HepG2 (cell line): ENCODE results near the gene MTF2. TPM values are rescaled to one million over a fixed set of nuclear protein-coding genes. Genes with fewer than 3 reads are reported as not detected.
A peak's percentile ranks its signal among the peaks of the same experiment; 100 is the strongest.

ENCODE experiments used
- ATAC-seq: fragments of 200-7000 bp; cut with Tn5 transposase; 3 replicates; pipeline ENCODE4 v1.9.1; 2020; ENCODE audit warnings: mild to moderate bottlenecking, moderate library complexity
- BruUV-seq: library from RNA; stranded (reverse); fragments of 400-500 nt; replicated peaks from 2 replicates; lab custom pipeline; 2021; lab: Mats Ljungman, UMichigan
- CTCF ChIA-PET: fragments of 300-600 bp; formaldehyde crosslinking; extraction: SDS; loops from one replicate; lab custom pipeline; 2021; ENCODE audit warnings: low total read pairs, inconsistent platforms, low intra/inter-chr PET ratio; lab: Yijun Ruan, JAX
- POLR2A ChIA-PET: fragments of 350-600 bp; sonication (Branson Sonifier 250); formaldehyde crosslinking; loops from one replicate; lab custom pipeline; 2020; ENCODE audit warnings: antibody characterized with exemption, inconsistent platforms; lab: Yijun Ruan, JAX
- DNase-seq: peaks from one replicate; pipeline ENCODE4 v3.0.0-alpha.2; 2015; ENCODE audit warnings: low spot score
- FAIRE-seq: peaks from 3 replicates; lab custom pipeline; 2011; peaks lifted over from hg19 to GRCh38; lab: Jason Lieb, UNC
- H2AFZ ChIP-seq: one replicate; pipeline ENCODE4 v1.6.1; 2011; ENCODE audit warnings: low read length, inconsistent platforms
- H3K27ac ChIP-seq: fragments of 300-600 bp; 3 replicates; pipeline ENCODE4 v1.8.0; 2011; ENCODE audit warnings: mixed run types, mild to moderate bottlenecking, mixed read lengths, low read length, inconsistent platforms; ENCODE audit not compliant: insufficient read depth; ENCODE audit errors: extremely low read length
- H3K27me3 ChIP-seq, 2 experiments: fragments of 200-600 bp in 1 of 2; 2 replicates in 1 of 2; 3 replicates in 1 of 2; pipeline versions ENCODE4 v1.6.0 to v1.8.0; 2011; ENCODE audit warnings: low read length in 2 of 2, mild to moderate bottlenecking in 2 of 2, moderate library complexity in 2 of 2, inconsistent platforms in 1 of 2; ENCODE audit not compliant: insufficient read depth in 2 of 2, control insufficient read depth in 1 of 2
- H3K36me3 ChIP-seq, 2 experiments: fragments of 200-600 bp in 1 of 2; replicated peaks in 1 of 2; 2 replicates in 1 of 2; 3 replicates in 1 of 2; pipeline versions ENCODE4 v1.5.1 to v1.8.0; 2011; ENCODE audit warnings: low read length in 2 of 2, inconsistent platforms in 1 of 2; ENCODE audit not compliant: insufficient read depth in 2 of 2, control insufficient read depth in 1 of 2
- H3K4me1 ChIP-seq: 2 replicates; pipeline ENCODE4 v1.5.1; 2012; ENCODE audit warnings: low read length, inconsistent platforms; ENCODE audit not compliant: insufficient read depth
- H3K4me2 ChIP-seq: 2 replicates; pipeline ENCODE4 v1.6.0; 2011; ENCODE audit warnings: low read depth, low read length, inconsistent platforms
- H3K4me3 ChIP-seq, 3 experiments: fragments of 200-600 bp in 1 of 3; sonication (generic), shearing (Covaris generic) in 1 of 3; replicated peaks in 1 of 3; 2 replicates each; pipeline ENCODE4 v1.5.1; 2011 to 2016; ENCODE audit warnings: low read length in 3 of 3, inconsistent platforms in 2 of 3, low read depth in 2 of 3, mild to moderate bottlenecking in 2 of 3, control low read depth in 1 of 3, mixed read lengths in 1 of 3; ENCODE audit not compliant: insufficient read depth in 1 of 3
- H3K79me2 ChIP-seq: one replicate; pipeline ENCODE4 v1.6.1; 2011; ENCODE audit warnings: low read length, inconsistent platforms; ENCODE audit not compliant: insufficient read depth
- H3K9ac ChIP-seq: 2 replicates; pipeline ENCODE4 v1.6.0; 2011; ENCODE audit warnings: mild to moderate bottlenecking, low read depth, low read length, inconsistent platforms; ENCODE audit not compliant: insufficient read depth
- H3K9me3 ChIP-seq: 2 replicates; pipeline ENCODE4 v1.5.1; 2012; ENCODE audit warnings: mild to moderate bottlenecking, low read length
- H4K20me1 ChIP-seq: 2 replicates; pipeline ENCODE4 v1.6.0; 2011; ENCODE audit warnings: inconsistent platforms, mild to moderate bottlenecking, low read length, moderate library complexity; ENCODE audit not compliant: insufficient read depth
- KDM3A ChIP-seq: IDR thresholded peaks from 2 replicates; pipeline ENCODE4 v1.6.1; 2018; ENCODE audit warnings: low read depth, missing compliant biosample characterization
- MTERF4 ChIP-seq: sonication (generic); formaldehyde crosslinking; IDR thresholded peaks from 2 replicates; pipeline ENCODE4 v1.8.0; 2023; ENCODE audit warnings: mild to moderate bottlenecking, missing genetic modification reagents
- RFX1 ChIP-seq: fragments of 450-650 bp; IDR thresholded peaks from 2 replicates; pipeline ENCODE4 v1.6.1; 2017
- SRSF1 ChIP-seq: fragments of 200-400 bp; formaldehyde crosslinking; optimal IDR thresholded peaks from 2 replicates; pipeline ENCODE3; 2017; ENCODE audit warnings: mild to moderate bottlenecking, low read depth, low read length, moderate library complexity
- TAF1 ChIP-seq: sonication (generic); formaldehyde crosslinking; IDR thresholded peaks from 2 replicates; pipeline ENCODE4 v1.4.0; 2020; ENCODE audit warnings: missing genetic modification reagents
- TCF7L2 ChIP-seq: IDR thresholded peaks from 2 replicates; pipeline ENCODE4 v1.6.1; 2011; ENCODE audit warnings: mild to moderate bottlenecking, low read depth, low read length, moderate library complexity
- ZFP36L1 ChIP-seq: sonication (generic); formaldehyde crosslinking; IDR thresholded peaks from 2 replicates; pipeline ENCODE4 v1.8.0; 2022; ENCODE audit warnings: mild to moderate bottlenecking, missing genetic modification reagents, moderate library complexity
- ZNF121 ChIP-seq: sonication (generic); formaldehyde crosslinking; IDR thresholded peaks from 2 replicates; pipeline ENCODE4 v1.5.0; 2020; ENCODE audit warnings: mild to moderate bottlenecking, missing genetic modification reagents
- ZNF124 ChIP-seq: sonication (generic); formaldehyde crosslinking; IDR thresholded peaks from 2 replicates; pipeline ENCODE4 v1.4.0; 2020; ENCODE audit warnings: missing genetic modification reagents
- ZNF235 ChIP-seq: sonication (generic); formaldehyde crosslinking; IDR thresholded peaks from 2 replicates; pipeline ENCODE4 v1.8.1; 2023; ENCODE audit warnings: mild to moderate bottlenecking, missing genetic modification reagents, borderline replicate concordance
- ZNF552 ChIP-seq: sonication (generic); formaldehyde crosslinking; IDR thresholded peaks from 2 replicates; pipeline ENCODE4 v1.9.0; 2022; ENCODE audit warnings: missing genetic modification reagents, mild to moderate bottlenecking, borderline replicate concordance
- ZNF770 ChIP-seq: sonication (generic); formaldehyde crosslinking; IDR thresholded peaks from 2 replicates; pipeline ENCODE4 v1.5.0; 2020; ENCODE audit warnings: mild to moderate bottlenecking, missing genetic modification reagents
- WGBS: methylation state at CpG from one replicate; pipeline ENCODE4 v1.1.6; 2017; ENCODE audit warnings: low lambda C conversion rate; 5-methylcytosine and 5-hydroxymethylcytosine counted together
- in situ Hi-C: cut with HindIII; loops from 2 replicates; pipeline ENCODE4 v1.10.0; 2017; ENCODE audit warnings: low pct_unique_long_range_greater_than_20kb; ENCODE audit not compliant: extremely low pct_ligation_motif_present
- intact Hi-C: fragments of 100-400 bp; cut with micrococcal nuclease; formaldehyde crosslinking; loops from one replicate; pipeline ENCODE4 v1.10.0; 2022; ENCODE audit not compliant: unreplicated experiment
- polyA plus RNA-seq, 8 experiments: library from polyadenylated mRNA; depleted of rRNA in 3 of 8; stranded (reverse) in 7 of 8; unstranded in 1 of 8; fragments of >200 nt; fragmentation: Illumina TruSeq in 4 of 8; extraction: Trizol in 4 of 8; gene quantifications; 2 replicates each; pipeline versions ENCODE4 v1.2.1 to v1.2.3, GENCODE V29; 2011 to 2016; ENCODE audit warnings: low read depth in 4 of 8, missing spikeins in 1 of 8, mixed read lengths in 1 of 8; ENCODE audit not compliant: insufficient read depth in 1 of 8
- total RNA-seq, 5 experiments: library from RNA; depleted of rRNA; stranded (reverse); fragments of >200 nt; fragmentation: Illumina TruSeq; extraction: Trizol; gene quantifications; 2 replicates each; pipeline ENCODE4 v1.2.3, GENCODE V29; 2016; ENCODE audit warnings: low read depth in 1 of 5
- TF ChIP-seq, protein P1 (sequence below): sonication (generic); formaldehyde crosslinking; IDR thresholded peaks from 2 replicates; pipeline ENCODE4 v1.4.0; 2020; ENCODE audit warnings: missing genetic modification reagents
- TF ChIP-seq, protein P2 (sequence below), 2 experiments: fragments of 450-650 bp in 1 of 2; sonication (generic) in 1 of 2; formaldehyde crosslinking; IDR thresholded peaks; 2 replicates each; pipeline versions ENCODE4 v1.5.0 to v1.8.0; 2020 to 2022; ENCODE audit warnings: mild to moderate bottlenecking in 1 of 2, missing genetic modification reagents in 1 of 2

Gene MTF2
- total and polyA plus RNA-seq, 2 of the 13 experiments (the other 11 are each of a cell fraction or from before 2014, with no cell fraction given): 48.7 to 53.9 TPM

DNA sequence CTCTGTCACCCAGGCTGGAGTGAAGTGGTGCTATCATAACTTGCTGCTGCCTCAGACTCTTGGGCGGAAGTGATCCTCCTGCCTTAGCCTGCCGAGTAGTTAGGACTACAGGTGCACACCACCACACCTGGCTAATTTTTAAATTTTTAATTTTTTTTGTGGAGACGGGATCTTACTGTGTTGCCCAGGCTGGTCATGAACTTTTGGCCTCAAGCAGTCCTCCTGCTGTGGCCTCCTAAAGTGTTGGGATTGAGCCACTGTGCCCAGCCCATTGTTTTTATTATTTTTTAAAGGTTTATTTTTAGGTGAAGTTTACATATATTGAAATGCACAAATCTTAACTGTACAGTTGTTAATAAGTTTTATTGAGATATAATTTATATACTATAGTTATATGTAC lies 3.2 kb downstream of the MTF2 start:
- DNase-seq (no peak), ATAC-seq (no peak)
- Histone ChIP-seq H3K9me3 (peaks cover 11% of the 10 kb centered on the region), H4K20me1 (peaks cover 9% of the 10 kb centered on the region), H3K79me2 (peaks cover 78% of the 10 kb centered on the region), H3K4me1 (peaks cover 34% of the 10 kb centered on the region), H3K4me2 (peak overlapping the region; percentile 73; the same call in 1 of the 2 replicates), H3K36me3 (peaks cover 2 to 24% of the 10 kb centered on the region in 2 experiments; a peak in 3 of 5 replicates), H3K27ac (no peak overlapping the region), H3K4me3 (no peak overlapping the region)
- in situ Hi-C loops: no loop called here
- no TSS peak for BruUV-seq
- TF ChIP-seq SRSF1: no peak
- TF ChIP-seq RFX1: no peak
- no peak for TF ChIP-seq ZNF552 (CRISPR knock-in tag)
- no peak for TF ChIP-seq TCF7L2
- TF ChIP-seq, protein P1, sequence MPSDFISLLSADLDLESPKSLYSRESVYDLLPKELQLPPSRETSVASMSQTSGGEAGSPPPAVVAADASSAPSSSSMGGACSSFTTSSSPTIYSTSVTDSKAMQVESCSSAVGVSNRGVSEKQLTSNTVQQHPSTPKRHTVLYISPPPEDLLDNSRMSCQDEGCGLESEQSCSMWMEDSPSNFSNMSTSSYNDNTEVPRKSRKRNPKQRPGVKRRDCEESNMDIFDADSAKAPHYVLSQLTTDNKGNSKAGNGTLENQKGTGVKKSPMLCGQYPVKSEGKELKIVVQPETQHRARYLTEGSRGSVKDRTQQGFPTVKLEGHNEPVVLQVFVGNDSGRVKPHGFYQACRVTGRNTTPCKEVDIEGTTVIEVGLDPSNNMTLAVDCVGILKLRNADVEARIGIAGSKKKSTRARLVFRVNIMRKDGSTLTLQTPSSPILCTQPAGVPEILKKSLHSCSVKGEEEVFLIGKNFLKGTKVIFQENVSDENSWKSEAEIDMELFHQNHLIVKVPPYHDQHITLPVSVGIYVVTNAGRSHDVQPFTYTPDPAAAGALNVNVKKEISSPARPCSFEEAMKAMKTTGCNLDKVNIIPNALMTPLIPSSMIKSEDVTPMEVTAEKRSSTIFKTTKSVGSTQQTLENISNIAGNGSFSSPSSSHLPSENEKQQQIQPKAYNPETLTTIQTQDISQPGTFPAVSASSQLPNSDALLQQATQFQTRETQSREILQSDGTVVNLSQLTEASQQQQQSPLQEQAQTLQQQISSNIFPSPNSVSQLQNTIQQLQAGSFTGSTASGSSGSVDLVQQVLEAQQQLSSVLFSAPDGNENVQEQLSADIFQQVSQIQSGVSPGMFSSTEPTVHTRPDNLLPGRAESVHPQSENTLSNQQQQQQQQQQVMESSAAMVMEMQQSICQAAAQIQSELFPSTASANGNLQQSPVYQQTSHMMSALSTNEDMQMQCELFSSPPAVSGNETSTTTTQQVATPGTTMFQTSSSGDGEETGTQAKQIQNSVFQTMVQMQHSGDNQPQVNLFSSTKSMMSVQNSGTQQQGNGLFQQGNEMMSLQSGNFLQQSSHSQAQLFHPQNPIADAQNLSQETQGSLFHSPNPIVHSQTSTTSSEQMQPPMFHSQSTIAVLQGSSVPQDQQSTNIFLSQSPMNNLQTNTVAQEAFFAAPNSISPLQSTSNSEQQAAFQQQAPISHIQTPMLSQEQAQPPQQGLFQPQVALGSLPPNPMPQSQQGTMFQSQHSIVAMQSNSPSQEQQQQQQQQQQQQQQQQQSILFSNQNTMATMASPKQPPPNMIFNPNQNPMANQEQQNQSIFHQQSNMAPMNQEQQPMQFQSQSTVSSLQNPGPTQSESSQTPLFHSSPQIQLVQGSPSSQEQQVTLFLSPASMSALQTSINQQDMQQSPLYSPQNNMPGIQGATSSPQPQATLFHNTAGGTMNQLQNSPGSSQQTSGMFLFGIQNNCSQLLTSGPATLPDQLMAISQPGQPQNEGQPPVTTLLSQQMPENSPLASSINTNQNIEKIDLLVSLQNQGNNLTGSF (CRISPR knock-in tag): no peak
- TF ChIP-seq ZNF235: no peak
- TF ChIP-seq ZNF121 (CRISPR knock-in tag): peak; percentile 64
- TF ChIP-seq ZNF124: no peak
- no peak for TF ChIP-seq TAF1 (CRISPR knock-in tag)
- TF ChIP-seq KDM3A (CRISPR knock-in tag): no peak
- TF ChIP-seq, protein P2, sequence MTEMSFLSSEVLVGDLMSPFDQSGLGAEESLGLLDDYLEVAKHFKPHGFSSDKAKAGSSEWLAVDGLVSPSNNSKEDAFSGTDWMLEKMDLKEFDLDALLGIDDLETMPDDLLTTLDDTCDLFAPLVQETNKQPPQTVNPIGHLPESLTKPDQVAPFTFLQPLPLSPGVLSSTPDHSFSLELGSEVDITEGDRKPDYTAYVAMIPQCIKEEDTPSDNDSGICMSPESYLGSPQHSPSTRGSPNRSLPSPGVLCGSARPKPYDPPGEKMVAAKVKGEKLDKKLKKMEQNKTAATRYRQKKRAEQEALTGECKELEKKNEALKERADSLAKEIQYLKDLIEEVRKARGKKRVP (CRISPR knock-in tag; IDR thresholded peaks at IDR 0.05): no peak
- no peak for TF ChIP-seq ZFP36L1 (CRISPR knock-in tag)
- no peak for TF ChIP-seq MTERF4 (CRISPR knock-in tag)
- TF ChIP-seq ZNF770 (CRISPR knock-in tag): peak; percentile 32; the same call in 1 of the 2 replicates
- TF ChIP-seq, all 625 proteins: peak for 2
- FAIRE-seq: no peak
- 100% methylated on average over 3 of the region's 3 CpGs for WGBS
- intact Hi-C loops: loop anchor here (5.0 kb wide), 1 partner anchor 265 kb away; the partner anchor contains the start of gene DR1
- no peak overlapping the region for H2AFZ ChIP-seq
- H3K27me3 ChIP-seq: no peaks in the 10 kb centered on the region; a peak in 1 of 5 replicates
- CTCF ChIA-PET: no interaction called here
- no peak overlapping the region for H3K9ac ChIP-seq
- POLR2A ChIA-PET: interaction anchor here (0.6 kb wide), 1 partner anchor 164 kb away, joined by 3 read pairs; no protein-coding TSS in a partner anchor
